SK-N-SH treated with all-trans-retinoic acid at 6 μM for 48 hours (cell line): Measurements from ENCODE around the gene DDX28.
"Not testable (repeated sequence)": the region's sequence is repeated elsewhere in the genome, so short reads cannot be mapped to it uniquely, and the experiment has no call there.

Experiments
- BACH2 ChIP-seq: fragments of 250-450 bp; sonication (Bioruptor Pico); IDR thresholded peaks from 2 replicates; pipeline ENCODE4 v1.9.0; 2021; ENCODE audit warnings: mild to moderate bottlenecking, borderline replicate concordance
- CSDC2 ChIP-seq: fragments of 250-450 bp; sonication (Bioruptor Pico); IDR thresholded peaks from 2 replicates; pipeline ENCODE4 v1.5.0; 2020; ENCODE audit warnings: mild to moderate bottlenecking, moderate library complexity
- ESRRG ChIP-seq: fragments of 250-450 bp; sonication (Bioruptor Pico); IDR thresholded peaks from 2 replicates; pipeline ENCODE4 v1.6.1; 2021; ENCODE audit warnings: mild to moderate bottlenecking
- POU6F1 ChIP-seq: fragments of 250-450 bp; sonication (Bioruptor Pico); IDR thresholded peaks from 2 replicates; pipeline ENCODE4 v1.8.0; 2021; ENCODE audit warnings: low read depth, mild to moderate bottlenecking, moderate library complexity, borderline replicate concordance
- ZFP3 ChIP-seq: fragments of 250-450 bp; sonication (Bioruptor Pico); IDR thresholded peaks from 2 replicates; pipeline ENCODE4 v1.5.0; 2020; ENCODE audit warnings: mild to moderate bottlenecking, moderate library complexity

- not testable (repeated sequence) for TF ChIP-seq ESRRG; CSDC2 (CRISPR knock-in tag); BACH2; POU6F1; ZFP3 (CRISPR knock-in tag)
Observed at GRCh38 chr16:67994040-67994408, 29.0 kb downstream of the DDX28 start.
